ENCODE data around the gene FPGS.
"Not testable (repeated sequence)": the region's sequence is repeated elsewhere in the genome, so short reads cannot be mapped to it uniquely, and the experiment has no call there.

FPGS gene

GRCh38 chr9:127844821-127845359, 42.2 kb downstream of the FPGS start:
- no peak for DNase-seq

GRCh38 chr9:127845619-127846018, 42.9 kb downstream of the FPGS start:
- DNase-seq, result not testable (repeated sequence)

- DNase-seq, result no peak
Observed at GRCh38 chr9:127846443-127847177, 43.9 kb downstream of the FPGS start.

- no peak for DNase-seq
Observed at GRCh38 chr9:127847178-127847510, 44.5 kb downstream of the FPGS start.

GRCh38 chr9:127847833-127848755, 45.4 kb downstream of the FPGS start:
- DNase-seq, result no peak

- no peak for DNase-seq
Observed at GRCh38 chr9:127848756-127849504, 46.2 kb downstream of the FPGS start.

GRCh38 chr9:127850286-127850830, 47.7 kb downstream of the FPGS start:
- no peak for DNase-seq

- DNase-seq, result no peak
Observed at GRCh38 chr9:127852829-127853228, 50.1 kb downstream of the FPGS start.

- no peak for DNase-seq
Observed at GRCh38 chr9:127853312-127854183, 50.9 kb downstream of the FPGS start.

- DNase-seq, result peak; percentile 79
Observed at GRCh38 chr9:127854184-127854806, 51.6 kb downstream of the FPGS start, which contains the start of gene ENG. ENG (minus strand) TSS chr9:127854658; CDS start chr9:127854355, 303 bp downstream.

GRCh38 chr9:127854960-127855359, 52.3 kb downstream of the FPGS start:
- DNase-seq, result no peak

- no peak for DNase-seq
Observed at GRCh38 chr9:127855522-127855921, 52.8 kb downstream of the FPGS start.

- DNase-seq, result no peak
Observed at GRCh38 chr9:127856094-127856728, 53.5 kb downstream of the FPGS start.

GRCh38 chr9:127856729-127857116, 54.0 kb downstream of the FPGS start:
- no peak for DNase-seq

GRCh38 chr9:127857278-127857677, 54.6 kb downstream of the FPGS start:
- DNase-seq, result no peak

- DNase-seq, result no peak
Observed at GRCh38 chr9:127858041-127858512, 55.4 kb downstream of the FPGS start.

GRCh38 chr9:127860260-127860659, 57.6 kb downstream of the FPGS start:
- DNase-seq, result no peak

GRCh38 chr9:127860779-127861178, 58.1 kb downstream of the FPGS start:
- DNase-seq, result no peak

GRCh38 chr9:127862075-127863011, 59.7 kb downstream of the FPGS start:
- DNase-seq, result peak; percentile 67
